GM18951 (cell line): ENCODE data around the gene MROH7.

Experiments used
- POLR2A ChIP-seq: IDR thresholded peaks from 4 replicates; pipeline ENCODE4 v1.6.1; 2011; ENCODE audit warnings: mild to moderate bottlenecking; ENCODE audit not compliant: insufficient read length, insufficient read depth; ENCODE audit errors: extremely low read depth
- in situ Hi-C: fragments of 300-500 bp; cut with MboI; formaldehyde crosslinking; loops from one replicate; pipeline ENCODE4 v1.12.0; 2022; ENCODE audit warnings: low sequenced_read_pairs, mixed read lengths, inconsistent platforms; ENCODE audit not compliant: unreplicated experiment

Gene MROH7

DNA sequence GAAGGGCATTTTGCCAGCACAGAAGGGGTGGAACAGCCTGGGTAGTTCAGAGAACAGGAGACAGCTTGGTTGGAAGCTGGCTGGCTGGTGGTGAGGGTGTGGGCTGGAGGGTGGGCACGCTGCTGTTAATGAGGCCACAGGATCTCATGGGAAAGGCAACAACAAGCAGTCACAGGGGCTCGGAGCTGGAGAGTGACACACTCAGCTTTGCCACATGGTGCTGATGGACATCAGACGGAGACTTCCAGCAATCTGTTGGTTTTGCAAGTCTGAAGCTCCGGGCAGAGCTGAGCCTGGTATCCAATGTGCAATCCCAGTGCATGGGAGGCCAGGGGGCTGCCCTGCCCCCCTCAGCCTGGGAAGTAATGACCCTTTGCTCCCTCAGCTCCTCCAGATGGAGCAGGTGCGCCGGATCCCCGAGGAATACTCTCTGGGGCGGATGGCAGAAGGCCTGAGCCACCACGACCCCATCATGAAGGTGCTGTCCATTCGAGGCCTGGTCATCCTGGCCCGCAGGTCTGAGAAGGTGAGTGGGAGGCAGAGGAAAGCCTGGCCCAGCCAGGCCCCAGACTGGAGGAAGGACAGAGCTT is 58.4 kb downstream of the MROH7 start:
- in situ Hi-C loops = no loop called here
- TF ChIP-seq POLR2A = no peak

DNA sequence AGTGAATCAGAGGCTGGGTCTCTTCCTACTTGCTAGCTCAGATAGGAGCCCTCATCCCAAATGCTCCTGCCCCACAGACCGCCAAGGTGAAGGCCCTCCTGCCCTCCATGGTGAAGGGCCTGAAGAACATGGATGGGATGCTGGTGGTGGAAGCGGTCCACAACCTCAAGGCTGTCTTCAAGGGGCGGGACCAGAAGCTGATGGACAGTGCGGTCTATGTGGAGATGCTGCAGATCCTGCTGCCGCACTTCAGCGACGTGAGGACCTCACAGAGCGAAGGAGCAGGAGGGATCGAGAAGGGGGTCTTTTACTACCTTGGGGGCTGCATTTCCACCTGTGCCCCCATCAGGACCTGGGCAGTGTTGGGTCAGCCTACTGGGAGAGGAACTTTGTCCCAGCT is 59.5 kb downstream of the MROH7 start:
- in situ Hi-C loops = no loop called here
- TF ChIP-seq POLR2A = no peak

DNA sequence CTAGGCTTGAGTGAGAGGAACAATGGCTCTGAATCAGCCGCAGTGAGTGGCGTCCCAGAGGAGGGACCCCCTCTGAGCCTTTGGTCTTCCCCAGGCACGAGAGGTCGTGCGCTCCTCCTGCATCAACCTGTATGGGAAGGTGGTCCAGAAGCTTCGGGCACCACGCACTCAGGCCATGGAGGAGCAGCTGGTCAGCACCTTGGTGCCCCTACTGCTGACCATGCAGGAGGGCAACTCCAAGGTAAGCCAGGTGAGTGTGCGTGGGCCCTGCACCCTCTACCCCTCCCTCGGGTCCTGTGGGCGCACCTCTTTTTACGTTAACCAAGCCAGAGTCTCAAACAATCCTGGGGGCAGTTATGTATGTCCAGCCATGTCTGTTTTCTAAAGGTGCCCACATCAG is 60.4 kb downstream of the MROH7 start:
- in situ Hi-C loops = no loop called here
- no peak for TF ChIP-seq POLR2A

- in situ Hi-C loops = no loop called here
- no peak for TF ChIP-seq POLR2A
Measured at GRCh38 chr1:54703471-54703870, 61.9 kb downstream of the MROH7 start.

GRCh38 chr1:54705153-54705552 is 63.6 kb downstream of the MROH7 start:
- in situ Hi-C loops = no loop called here
- TF ChIP-seq POLR2A = no peak

DNA sequence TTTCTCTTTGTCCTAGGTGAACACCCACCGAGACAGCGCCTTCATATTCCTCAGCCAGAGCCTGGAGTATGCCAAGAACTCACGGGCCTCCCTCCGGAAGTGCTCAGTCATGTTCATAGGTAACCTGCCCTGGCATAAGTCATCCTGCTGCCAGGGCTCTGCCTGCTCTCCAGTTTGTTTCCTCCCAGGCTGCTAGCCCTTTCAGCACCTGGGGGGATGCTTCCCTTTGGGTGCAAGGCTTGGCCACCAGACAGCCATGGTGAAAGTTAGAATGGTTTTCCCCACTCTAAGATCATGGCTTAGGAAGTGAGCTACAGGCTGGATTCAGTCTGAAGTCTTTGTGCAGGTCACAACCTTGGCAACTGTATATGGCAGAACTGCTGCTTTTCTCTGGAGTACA is 64.8 kb downstream of the MROH7 start:
- TF ChIP-seq POLR2A = no peak
- in situ Hi-C loops = no loop called here

DNA sequence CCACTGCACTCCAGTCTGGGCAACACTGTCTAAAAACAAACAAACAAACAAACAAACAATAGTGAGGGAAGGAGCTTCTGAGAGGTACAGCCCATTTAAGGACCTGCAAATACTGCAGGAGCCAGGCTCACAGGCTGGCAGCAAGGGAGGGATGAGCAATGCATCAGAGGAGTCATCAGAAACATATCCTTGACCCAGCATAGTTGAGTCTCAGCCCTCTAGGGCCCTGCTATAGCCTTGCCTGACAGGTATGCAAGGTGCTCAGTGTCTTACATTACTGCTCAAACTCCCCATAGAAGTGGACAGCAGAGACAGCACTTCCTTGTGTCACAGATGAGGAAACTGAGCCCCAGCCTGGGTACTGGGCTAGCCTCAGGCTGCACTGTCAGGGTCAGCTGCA is 66.8 kb downstream of the MROH7 start:
- no peak for TF ChIP-seq POLR2A
- in situ Hi-C loops = no loop called here

DNA sequence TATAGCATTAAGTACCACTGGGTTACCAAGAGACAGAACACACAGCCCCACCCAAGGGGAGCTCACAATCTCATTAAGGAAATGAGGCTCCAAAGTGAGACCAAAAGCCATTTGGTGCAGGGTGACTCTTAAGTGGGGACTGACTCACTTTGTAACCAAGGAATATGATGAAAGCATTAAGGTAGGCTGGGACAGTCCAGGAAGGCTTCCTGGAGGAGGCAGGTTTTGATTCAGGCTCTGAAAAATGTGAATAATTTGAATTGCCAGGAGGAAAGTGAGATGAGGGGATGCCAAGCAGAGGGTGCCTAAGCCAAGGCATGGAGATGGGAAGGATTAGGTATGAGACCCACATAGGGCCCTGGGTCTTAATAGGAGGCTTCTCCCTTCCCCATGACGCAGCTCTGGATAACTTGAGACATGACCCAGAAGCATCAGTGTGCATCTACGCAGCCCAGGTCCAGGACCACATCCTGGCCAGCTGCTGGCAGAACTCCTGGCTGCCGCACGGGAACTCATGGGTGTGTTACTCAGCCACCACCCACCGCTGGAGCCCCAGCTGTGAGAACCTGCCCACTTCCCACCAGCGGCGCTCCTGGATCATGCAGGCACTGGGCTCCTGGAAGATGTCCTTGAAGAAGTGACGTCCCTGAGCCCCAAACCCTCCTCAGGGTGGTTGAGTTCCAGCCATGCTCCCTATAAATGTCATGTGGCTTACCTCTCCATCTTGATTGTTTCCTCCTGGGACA is 68.1 kb downstream of the MROH7 start:
- in situ Hi-C loops = no loop called here
- no peak for TF ChIP-seq POLR2A

- in situ Hi-C loops = no loop called here
- no peak for TF ChIP-seq POLR2A
Measured at GRCh38 chr1:54710434-54710833, 68.8 kb downstream of the MROH7 start.

DNA sequence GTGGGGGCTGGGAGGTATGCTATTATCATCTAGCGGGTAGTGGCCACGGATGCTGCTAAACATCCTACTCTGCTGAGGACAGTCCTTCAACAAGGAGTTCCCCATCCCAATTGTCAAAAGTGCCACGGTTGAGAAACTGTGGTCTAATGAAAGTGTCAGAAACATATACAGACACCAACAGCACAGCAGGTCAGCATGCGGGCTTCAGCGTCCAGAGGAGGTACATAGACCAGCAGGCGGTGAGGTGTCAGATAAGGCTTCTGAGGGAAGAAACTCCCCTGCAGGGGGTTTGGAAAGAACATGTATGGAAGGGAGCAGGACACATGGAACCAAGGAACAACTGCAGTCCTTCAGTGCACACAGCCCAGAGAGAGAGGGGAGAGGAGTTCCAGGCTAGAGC is 69.3 kb downstream of the MROH7 start:
- TF ChIP-seq POLR2A = no peak
- in situ Hi-C loops = no loop called here

GRCh38 chr1:54711536-54711935 is 70.0 kb downstream of the MROH7 start:
- TF ChIP-seq POLR2A = no peak
- in situ Hi-C loops = no loop called here

GRCh38 chr1:54714881-54715492 is 73.4 kb downstream of the MROH7 start:
- in situ Hi-C loops = no loop called here
- no peak for TF ChIP-seq POLR2A

GRCh38 chr1:54715493-54716298 is 74.1 kb downstream of the MROH7 start, which contains the start of gene TTC4:
TSS of gene TTC4 (plus strand) at chr1:54715861. CDS start at chr1:54715909, 48 bp downstream.
- TF ChIP-seq POLR2A = peak; percentile 90
- in situ Hi-C loops = no loop called here

DNA sequence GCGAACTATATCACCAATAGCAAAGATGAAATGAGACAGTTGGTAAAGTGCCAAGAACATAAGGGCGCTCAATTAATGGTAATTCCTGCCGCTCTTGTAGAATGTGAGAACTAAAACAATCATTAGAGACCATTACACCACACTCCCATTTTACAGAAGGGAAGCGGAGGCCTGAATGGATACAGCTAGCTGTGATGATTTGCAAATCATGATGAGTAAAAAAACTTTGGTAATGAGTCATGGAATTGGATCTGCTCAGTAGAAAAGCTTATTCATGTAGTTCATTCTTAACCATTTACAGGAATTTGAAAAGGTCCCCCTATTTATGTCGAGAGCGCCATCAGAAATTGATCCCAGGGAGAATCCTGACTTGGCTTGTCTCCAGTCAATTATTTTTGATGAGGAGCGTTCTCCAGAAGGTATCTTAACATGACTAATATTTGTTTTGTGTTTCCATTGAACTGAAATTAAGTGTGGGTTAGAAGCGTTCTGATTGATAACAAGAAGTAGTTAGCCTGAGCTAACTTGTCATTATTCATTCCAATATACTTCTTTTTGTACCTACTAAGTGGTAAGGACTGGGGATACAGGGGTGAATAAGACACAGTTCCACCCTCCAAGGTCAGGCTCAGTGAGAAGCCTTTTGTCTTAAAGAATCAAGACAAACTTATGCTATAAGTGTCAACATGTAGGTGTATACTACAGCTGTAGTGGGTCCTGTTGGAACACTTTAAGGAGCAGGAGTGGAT is 74.9 kb downstream of the MROH7 start:
- TF ChIP-seq POLR2A = no peak
- in situ Hi-C loops = no loop called here
